ENCODE data around the gene KRTAP16-1.

KRTAP16-1 gene

GRCh38 chr17:41329279-41329948 is 20.3 kb upstream of the KRTAP16-1 start:
- no peak for DNase-seq

- DNase-seq = no peak
These were observed 19.1 kb upstream of the KRTAP16-1 start for GRCh38 chr17:41328207-41328606.

GRCh38 chr17:41327411-41328120 is 18.5 kb upstream of the KRTAP16-1 start:
- DNase-seq = no peak

GRCh38 chr17:41326173-41327145 is 17.4 kb upstream of the KRTAP16-1 start:
- no peak for DNase-seq

GRCh38 chr17:41325611-41326010 is 16.5 kb upstream of the KRTAP16-1 start:
- no peak for DNase-seq

GRCh38 chr17:41325126-41325525 is 16.0 kb upstream of the KRTAP16-1 start:
- DNase-seq = no peak

- no peak for DNase-seq
These were observed 15.3 kb upstream of the KRTAP16-1 start for GRCh38 chr17:41324180-41325075.

- no peak for DNase-seq
These were observed 14.1 kb upstream of the KRTAP16-1 start for GRCh38 chr17:41322903-41323895.

- no peak for DNase-seq
These were observed 13.2 kb upstream of the KRTAP16-1 start for GRCh38 chr17:41322094-41322902.

- no peak for DNase-seq
These were observed 9.1 kb upstream of the KRTAP16-1 start for GRCh38 chr17:41318231-41318630.

- no peak for DNase-seq
These were observed 6.8 kb upstream of the KRTAP16-1 start for GRCh38 chr17:41315814-41316445.

- no peak for DNase-seq
These were observed 6.2 kb upstream of the KRTAP16-1 start, which contains the start of gene KRTAP17-1 for GRCh38 chr17:41315204-41315794. KRTAP17-1 (minus strand) TSS chr17:41315710; CDS start chr17:41315650, 60 bp downstream.

- DNase-seq = no peak
These were observed 2.0 kb upstream of the KRTAP16-1 start for GRCh38 chr17:41311111-41311510.

- DNase-seq = peak; percentile 37
These were observed 725 bp downstream of the KRTAP16-1 start for GRCh38 chr17:41308251-41308917.

- DNase-seq = no peak
These were observed 1.5 kb downstream of the KRTAP16-1 start for GRCh38 chr17:41307647-41308046.

- DNase-seq = no peak
These were observed 5.0 kb downstream of the KRTAP16-1 start for GRCh38 chr17:41304091-41304490.

GRCh38 chr17:41302981-41303380 is 6.1 kb downstream of the KRTAP16-1 start:
- no peak for DNase-seq
